Hematopoietic multipotent progenitor cell treated with erythropoietin and hydrocortisone succinate and interleukin-3 and kit ligand, for 6 days (in vitro differentiated cells): ENCODE data around the gene TXNRD1.

ENCODE experiments used
- DNase-seq: peaks from one replicate; pipeline ENCODE4 v3.0.0-alpha.2; 2015

Gene TXNRD1

DNA sequence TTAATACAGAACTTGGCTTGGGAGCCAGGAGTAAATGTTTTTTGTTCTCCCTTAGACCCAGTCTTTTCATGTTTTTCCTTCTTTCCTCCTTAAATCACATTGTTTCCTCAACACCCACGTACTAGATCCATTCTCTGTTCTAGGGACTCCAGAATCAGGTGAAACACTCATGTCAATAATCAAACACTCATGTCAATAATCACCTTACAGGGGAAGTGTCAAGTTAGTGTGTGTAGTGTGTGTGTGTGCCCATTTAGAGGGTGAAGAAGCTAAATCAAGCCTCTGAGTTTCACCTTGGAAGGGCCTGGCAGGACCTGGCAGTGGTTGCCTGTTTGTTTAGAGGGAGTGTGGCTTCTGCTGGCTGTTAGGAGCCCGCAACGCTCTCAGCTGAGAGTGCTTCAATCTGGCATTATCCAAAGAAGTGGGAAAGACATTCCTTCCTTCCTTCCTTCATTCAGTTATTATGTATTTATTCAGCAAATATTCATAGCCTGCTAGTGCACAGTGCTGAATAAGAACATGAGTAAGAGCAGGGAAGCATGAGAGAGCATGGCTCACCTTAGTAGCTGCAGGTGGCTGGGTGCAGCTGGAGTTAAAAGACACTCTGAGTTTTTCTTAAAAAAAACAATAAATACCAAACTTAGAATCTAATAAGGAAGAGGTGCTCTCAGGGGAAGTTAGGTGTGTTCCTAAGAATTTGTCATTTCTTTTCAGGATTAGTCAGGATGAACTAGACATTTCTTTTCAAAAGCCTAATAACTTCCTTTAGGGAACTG is 70.3 kb downstream of the TXNRD1 start:
- DNase-seq: no peak

DNA sequence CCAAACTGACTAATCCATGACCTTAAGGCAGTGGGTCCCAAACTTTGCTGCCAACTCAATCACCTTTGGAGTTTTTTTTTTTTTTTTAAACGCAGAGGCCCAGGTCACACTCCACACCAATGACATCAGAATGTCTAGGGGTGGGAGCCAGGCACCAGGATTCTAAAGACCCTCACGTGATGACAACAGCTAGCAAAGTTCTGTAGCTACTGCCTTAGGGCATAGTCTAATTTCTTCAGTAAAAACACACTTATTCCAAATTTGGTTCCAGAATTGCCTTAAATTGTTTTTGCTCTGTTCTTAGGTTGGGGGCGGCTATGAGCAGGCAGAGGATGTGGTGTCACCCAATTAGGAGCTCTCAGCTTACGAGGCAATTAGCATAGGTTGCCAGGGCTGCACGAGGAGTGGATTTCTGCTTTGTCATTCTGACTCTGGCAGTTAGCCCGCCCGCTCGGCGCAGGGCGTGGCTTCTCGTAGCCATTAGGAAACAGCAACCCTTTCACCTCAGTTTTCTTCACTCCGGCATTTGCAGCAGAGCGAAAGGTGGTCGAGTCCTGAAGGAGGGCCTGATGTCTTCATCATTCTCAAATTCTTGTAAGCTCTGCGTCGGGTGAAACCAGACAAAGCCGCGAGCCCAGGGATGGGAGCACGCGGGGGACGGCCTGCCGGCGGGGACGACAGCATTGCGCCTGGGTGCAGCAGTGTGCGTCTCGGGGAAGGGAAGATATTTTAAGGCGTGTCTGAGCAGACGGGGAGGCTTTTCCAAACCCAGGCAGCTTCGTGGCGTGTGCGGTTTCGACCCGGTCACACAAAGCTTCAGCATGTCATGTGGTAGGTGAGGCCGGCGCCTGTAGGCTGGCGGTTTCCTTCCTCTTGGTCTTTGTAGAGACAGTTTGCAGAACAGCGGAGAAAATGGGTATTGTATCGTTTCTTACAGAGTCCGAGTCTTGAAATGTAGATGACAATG is 71.2 kb downstream of the TXNRD1 start:
- DNase-seq: peak; percentile 99

DNA sequence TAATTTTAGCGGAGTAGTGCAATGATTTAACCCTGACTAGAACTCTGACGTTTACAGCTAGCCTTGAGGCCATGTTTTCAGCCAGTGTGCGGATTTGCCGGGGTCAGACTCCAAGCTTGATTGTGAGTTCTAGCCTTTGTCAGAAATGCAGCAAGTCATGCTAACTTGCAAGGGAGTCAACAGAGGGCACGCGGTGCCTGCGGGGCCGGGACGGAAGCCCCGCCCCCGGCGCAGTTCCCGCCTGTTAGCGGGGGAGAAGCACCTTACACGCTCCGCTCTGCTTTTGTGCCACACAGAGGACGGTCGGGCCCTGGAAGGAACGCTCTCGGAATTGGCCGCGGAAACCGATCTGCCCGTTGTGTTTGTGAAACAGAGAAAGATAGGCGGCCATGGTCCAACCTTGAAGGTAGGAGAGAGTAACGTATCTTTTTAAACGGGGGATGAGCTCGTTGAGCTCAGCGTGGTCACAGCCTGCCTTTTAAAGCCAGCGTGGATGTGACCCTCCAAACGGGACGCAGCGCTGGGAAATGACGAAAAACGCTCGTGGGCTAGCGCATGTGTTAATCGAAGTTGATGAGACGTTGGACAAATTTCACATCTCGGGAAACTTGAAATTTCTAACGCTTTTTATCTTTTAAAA is 73.2 kb downstream of the TXNRD1 start:
- peak; percentile 94 for DNase-seq

DNA sequence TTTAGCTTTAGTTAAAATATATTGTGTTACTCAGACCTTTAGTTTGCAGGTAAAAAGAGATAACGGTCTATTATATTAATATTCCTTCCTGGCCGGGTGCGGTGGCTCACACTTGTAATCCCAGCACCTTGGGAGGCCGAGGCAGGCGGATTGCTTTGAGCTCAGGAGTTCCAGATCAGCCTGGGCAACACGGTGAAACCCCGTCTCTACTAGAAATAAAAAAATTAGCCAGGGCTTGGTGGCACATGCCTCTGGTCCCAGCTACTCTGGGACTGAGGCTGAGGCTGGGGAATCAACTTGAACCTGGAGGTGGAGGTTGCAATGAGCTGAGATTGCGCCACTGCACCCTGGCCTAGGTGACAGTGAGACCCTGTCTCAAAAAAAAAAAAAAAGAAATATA is 74.7 kb downstream of the TXNRD1 start:
- DNase-seq: no peak

DNA sequence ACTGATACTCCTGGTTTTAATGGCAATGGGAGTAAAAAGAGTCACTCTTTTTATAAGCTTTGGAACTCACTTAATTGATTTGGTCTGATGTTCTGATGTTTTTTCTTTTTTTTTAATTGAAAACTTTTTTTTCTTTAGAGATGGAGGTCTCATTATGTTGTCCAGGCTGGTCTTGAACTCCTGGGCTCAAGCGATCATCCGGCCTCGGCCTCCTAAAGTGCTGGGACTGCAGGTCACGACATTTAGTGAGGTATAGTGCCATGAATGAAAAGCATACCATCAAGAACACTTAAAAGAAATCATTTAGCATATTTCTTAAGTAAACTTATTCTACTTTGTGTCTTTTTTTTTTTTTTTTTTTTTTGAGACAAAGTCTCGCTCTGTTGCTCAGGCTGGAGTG is 75.3 kb downstream of the TXNRD1 start:
- DNase-seq: no peak

DNA sequence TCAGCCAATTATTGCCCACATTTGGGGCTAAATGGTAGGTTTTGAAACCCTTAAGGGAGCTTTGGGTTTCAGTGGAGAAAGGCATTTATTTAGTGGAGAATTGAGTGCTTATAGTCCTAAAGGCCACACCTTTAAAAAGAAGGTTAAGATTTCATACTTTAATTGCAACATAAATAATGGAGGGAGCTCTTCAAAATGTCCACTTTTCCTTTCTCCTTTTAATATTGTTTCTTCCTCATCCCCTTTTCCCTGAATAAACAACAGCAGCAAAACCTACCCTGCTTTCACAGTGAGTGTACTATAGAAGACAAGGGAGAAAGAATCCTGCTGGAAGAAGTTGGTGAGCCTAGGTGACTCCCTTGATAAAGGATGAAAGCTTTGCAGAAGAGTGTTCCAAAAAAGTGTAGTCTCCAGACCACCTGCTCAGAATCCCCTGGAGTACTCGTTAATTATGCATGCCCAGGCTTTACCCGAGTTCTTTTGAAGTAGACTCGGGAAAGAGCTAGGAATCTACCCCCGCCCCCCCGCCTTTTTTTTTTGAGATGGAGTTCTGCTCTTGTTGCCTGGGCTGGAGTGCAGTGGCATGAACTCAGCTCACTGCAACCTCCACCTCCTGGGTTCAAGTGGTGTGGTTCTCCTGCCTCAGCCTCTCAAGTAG is 76.4 kb downstream of the TXNRD1 start:
- no peak for DNase-seq

DNA sequence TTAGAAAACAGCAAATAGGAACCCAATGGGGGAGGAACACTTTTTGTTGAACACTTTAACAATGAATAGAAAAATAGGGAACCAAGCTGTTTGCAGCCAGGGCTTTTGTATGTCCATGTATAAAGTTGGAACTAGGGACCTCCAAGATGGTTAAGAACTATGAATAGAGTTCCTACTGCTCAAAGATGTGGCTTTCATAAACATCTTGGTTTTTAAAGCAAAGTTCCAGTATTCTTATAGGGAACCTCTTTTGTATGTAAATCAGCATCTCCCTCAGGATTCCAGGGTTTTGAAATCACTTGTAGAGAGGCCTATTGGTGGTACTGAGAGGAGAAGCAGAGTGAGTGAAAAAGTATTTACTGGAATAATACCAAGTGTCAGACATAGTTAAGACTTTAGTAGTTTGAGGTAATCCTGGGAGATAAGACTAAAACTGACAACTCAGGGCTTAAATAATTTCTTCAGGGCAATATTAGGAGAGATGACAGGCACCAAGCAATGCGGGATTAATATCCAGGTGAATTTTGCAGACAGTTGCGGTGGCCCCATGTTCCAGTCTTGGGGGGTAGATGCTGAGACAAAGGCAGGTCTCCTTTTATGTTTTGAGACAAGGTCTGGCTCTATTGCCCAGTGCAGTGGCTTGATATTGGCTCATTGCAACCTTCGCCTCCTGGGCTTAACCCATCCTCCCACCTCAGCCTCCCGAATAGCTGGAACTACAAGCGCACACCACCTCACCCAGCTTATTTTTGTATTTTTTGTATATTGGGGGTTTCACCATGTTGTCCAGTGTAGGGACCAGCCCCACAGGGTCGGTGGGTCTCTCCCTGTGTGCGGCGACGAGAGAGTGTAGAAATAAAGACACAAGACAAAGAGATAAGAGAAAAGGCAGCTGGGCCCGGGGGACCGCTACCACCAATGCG is 77.6 kb downstream of the TXNRD1 start:
- DNase-seq: no peak

DNA sequence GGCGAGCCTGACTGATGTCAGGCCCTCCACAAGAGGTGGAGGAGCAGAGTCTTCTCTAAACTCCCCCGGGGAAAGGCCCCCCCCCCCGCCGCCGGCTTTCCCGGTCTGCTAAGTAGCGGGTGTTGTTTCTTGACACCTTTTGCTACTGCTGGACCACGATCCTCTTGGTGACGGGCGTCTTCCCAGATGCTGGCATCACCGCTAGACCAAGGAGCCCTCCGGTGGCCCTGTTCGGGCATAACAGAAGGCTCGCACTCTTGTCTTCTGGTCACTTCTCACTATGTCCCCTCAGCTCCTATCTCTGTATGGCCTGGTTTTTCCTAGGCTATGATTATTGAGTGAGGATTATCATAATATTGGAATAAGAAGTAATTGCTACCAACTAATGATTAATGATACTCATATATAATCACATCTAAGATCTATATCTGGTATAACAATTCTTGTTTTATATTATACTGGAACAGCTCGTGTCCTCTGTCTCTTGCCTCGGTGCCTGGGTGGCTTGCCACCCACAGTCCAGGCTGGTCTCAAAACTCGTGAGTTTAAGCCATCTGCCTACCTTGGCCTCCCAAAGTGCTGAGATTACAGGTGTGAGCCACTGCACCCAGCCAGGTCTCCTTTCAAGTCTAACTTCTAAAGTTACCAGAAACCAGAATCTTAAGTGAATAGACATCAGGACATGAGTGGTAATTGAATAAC is 78.7 kb downstream of the TXNRD1 start:
- DNase-seq: peak; percentile 61

DNA sequence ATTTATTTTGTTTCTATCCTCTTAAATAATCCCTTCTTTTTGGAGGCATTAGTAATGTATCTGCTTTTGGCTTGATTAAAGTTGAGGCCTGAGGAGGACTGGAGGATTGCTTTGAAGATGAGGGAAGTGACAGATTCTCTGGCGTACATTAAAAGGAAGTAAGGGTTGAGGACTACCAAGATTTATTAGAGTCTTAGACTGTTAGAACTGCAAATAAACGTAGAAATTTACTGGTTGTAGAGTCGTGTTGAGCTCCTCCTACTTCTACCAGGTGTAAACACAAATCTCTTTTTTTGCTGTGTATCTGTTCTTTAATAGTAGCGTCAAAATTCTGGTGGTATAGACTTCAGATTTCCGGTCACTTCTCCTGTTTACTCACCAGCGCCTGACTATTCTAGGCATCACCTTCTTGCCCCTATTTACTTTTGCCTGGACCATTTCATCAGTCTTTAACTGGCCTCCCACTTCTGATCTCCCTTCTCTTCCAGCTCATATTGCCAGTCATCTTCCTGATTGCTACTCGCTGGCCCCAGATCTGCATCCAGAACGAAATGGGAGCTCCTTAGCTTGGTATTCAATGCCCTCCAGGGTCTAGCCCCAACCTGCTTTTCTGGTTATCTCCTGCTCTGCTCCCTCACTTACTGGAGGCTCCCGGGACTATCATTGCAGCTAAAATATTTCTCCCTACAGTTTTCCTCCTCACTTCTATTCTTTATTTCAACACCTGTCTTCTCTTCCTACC is 79.5 kb downstream of the TXNRD1 start:
- DNase-seq: no peak

DNA sequence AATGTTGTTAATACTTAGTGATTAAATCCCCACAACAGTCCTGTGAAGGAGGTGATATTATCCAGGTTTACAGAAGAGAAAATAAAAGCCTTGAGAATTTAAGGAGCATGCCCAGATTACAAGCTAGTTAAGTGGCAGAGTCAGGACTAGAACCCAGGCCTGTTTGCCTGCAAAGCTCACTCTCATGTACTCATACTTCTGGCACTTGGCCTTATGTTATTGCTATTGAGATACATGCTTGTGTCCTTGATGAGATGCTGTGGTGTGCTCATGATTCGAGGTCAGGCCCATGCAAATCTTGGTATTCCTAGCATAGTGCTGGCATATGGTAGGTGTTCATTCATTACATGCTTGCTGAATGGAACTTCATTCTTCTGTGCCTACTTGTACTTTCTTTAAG is 80.4 kb downstream of the TXNRD1 start:
- DNase-seq: no peak

DNA sequence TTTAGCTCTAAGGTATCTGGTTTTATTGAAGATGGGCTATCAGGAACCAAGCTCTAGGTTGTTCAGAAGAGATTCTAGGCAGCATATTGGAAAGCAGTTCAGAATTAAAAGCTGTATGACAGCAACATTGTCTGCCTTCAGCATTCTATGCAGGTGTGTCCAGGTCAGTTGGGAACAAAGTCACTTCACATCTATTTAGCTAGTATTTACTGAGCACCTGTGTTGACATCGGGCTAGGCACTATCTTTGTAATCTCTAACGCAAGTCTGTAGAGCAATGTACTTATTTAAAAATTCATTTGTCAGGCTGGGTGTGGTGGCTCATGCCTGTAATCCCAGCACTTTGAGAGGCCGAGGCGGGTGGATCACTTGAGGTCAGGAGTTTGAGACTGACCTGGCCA is 81.1 kb downstream of the TXNRD1 start:
- DNase-seq: no peak

DNA sequence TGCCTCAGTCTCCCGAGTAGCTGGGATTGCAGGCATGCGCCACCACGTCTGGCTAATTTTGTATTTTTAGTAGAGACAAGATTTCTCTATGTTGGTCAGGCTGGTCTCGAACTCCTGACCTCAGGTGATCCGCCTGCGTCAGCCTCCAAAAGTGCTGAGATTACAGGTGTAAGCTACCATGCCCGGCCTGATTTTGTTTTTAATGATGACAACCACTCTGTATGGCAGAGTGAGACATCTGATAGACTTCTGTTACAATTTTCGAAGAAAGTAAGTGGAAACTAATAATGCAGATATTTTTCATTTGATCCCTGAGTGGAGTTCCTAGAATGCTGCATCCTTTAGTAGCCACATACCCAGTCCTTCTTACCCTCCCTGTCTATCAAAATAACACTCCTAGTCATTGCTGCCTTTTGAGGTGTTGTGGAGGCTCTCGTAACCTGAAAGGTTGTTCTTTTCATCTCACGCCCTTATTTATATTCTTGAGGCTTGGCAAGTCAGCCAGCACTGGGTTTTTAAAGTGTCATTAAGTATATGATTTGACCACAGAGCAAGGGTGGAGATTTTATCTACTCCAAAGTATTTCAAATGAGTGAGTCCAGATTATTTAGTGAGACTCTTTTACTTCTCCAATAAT is 82.0 kb downstream of the TXNRD1 start:
- no peak for DNase-seq

DNA sequence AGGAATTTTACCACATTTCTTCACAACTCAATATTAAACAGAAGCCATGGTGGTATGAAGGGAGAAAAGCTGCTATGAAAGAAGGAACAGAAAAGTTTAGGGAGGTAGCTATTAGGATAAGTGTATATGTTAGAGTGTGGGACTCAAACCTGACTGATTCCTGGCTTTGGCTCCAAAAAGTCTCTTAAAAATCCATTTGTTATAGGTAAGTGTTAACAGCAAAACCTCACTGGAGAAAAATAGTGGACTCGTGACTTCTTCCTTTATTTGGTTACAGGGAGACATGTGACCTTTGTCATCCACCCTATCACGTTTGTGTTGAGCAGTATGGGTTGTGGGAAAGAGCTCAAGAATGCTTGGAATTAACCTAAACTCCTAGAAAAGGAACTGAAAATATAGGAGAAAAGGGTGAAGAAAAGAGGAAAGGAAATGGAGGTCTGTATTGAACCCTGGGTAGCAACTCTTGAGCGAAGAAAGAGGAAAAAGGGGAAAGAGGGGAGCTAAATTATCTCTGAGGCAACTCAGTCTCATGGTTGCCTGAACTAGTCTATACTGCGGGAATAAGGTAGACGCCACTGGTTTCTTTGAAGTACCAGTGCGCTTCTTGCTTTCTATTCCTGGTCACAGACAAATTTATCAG is 84.4 kb downstream of the TXNRD1 start:
- DNase-seq: no peak

DNA sequence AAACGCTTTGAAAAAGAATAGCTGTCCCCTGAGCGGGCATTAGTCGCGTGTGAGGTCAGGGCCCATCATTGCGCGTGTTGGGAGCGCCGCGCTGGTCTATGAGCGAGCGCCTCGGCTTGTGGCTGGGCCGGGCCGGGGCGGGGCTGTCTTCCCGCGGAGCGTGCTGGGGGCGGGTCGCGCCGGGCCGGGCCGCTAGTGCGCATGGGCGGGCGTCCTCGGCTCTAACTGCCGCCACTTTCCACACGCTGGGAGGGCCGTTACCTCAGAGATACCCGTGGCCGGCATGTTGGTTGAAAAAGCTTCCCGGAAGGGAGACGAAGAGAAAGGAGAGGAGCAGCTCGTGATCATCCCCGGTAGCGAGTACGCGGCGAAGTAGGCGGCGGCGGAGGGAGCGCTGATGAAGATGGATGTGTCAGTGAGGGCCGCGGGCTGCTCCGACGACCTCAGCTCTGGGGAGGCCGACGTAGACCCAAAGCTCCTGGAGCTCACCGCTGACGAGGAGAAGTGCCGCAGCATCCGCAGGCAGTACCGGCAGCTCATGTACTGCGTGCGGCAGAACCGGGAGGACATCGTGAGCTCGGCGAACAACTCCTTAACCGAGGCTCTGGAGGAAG is 88.1 kb downstream of the TXNRD1 start, which contains the start of gene EID3:
Gene EID3, plus strand, starts transcription at position 202 of the 614 bp plus-strand sequence. Its CDS starts 196 bp downstream, at position 398.
- DNase-seq: peak; percentile 90

DNA sequence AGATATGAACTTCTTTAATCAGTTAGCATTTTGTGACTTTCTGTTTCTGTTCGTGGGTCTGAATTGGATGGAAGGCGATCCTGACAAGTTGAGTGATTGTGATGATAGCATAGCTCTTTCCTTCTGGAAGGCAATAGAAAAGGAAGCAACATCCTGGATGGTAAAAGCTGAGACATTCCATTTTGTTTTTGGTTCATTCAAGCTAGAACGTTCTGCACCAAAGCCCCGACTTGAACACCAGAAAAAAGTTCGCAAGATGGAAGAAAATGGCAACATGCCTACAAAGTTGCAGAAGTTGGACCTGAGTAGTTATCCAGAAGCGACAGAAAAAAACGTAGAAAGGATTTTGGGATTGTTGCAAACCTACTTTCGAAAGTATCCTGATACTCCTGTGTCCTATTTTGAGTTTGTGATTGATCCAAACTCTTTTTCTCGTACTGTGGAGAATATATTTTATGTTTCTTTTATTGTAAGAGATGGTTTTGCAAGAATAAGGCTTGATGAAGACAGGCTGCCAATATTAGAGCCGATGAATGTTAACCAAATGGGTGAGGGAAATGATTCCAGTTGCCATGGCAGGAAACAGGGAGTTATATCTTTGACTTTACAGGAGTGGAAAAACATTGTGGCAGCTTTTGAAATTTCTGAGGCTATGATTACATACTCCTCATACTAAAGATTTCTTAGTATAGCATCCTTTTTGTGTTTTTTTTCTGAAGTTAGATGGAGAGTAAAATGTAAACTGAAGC is 88.9 kb downstream of the TXNRD1 start:
- DNase-seq: no peak

DNA sequence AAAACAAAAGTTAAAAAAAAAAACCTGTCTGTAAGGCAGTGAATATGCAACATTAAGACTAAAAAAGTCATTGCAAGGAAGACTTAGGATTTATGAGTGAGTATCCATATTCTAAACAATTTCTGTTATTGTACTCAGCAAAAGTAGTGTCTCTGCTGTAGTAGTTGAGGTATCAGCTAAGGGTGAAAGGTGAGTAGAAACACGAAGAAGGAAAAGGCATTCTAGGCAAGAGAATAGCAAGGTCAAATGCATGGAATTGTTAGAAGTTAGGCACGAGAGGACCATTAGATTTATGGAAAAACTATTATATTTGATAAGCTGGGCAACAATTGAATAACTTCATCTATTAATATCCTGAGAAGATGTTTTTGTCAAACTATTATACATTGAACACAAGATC is 89.8 kb downstream of the TXNRD1 start:
- DNase-seq: no peak

DNA sequence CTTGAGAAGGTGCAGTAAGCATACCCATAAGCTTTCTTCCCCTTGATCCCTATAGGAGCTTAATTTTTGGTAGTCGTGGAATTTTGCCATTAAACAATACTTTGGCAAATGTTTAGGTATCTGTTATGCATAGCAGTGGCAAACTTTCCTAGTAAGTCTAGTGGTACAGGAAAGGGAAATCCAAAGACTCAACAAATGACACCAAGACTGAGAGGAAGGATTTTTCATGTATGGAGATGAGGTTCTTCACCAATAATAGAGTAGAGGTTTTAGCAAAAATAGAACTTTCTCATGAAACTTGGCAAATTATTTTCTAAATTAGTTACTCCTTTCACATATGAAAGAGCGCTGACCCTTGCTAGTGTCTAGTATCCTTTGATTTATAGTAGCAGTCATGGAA is 90.8 kb downstream of the TXNRD1 start:
- DNase-seq: no peak
